ENCODE data around the gene USP4. TPM values are rescaled to one million over a fixed set of nuclear protein-coding genes. Genes with fewer than 3 reads are reported as not detected.

USP4 gene
- total and polyA plus RNA-seq, 2 experiments from 2014 or later: 16.9 to 20.3 TPM

DNA sequence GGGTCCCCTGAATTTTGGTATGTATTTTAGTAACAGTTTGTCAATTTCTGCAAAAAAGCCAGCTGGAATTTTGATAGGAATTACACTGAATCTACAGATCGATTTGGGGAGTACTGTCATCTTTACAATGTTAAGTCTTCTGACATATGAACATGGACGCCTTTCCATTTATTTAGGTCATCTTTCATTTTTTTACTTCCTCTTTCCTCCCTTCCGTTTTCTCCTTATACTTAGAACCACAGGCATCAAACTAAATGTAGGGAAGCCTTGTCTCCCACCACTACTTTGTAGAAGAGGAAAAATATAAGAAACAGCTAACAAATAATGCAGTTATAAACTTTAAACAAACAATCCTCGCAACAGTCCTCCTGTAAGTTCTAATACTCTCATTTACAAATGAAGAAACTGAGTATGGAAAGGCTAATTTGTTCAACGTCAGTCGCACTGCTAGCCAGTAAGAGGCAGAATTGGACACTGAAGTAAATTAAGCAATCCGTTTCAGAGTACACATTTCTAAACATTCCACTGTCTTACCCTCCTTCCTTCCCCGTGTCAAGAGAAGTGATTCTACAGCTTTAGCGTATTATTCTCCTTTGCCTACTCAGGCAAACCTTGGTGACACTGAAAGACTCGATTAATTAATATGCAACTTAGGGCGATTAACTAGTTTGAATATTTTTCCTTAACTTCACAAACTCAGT is 46.4 kb upstream of the USP4 start:
- no peak overlapping the region for H3K4me3 ChIP-seq
- no peak overlapping the region for H3K4me2 ChIP-seq
- H3F3A ChIP-seq (replicated peaks; ENCODE audit: low read depth): peaks cover 4% of the 10 kb centered on the region; the same call in 1 of the 2 replicates
- no peaks in the 10 kb centered on the region for H3K9me3 Mint-ChIP-seq
- H3K27ac Mint-ChIP-seq: no peak overlapping the region
- peaks cover 100% of the 10 kb centered on the region for H3K79me2 ChIP-seq (replicated peaks; ENCODE audit: insufficient read depth)
- no peak overlapping the region for H3K4me3 Mint-ChIP-seq
- peaks cover 3% of the 10 kb centered on the region; the same call in 2 of the 3 replicates for H3K36me3 Mint-ChIP-seq (ENCODE audit: low read depth)
- no peaks in the 10 kb centered on the region for H3K9me2 ChIP-seq (ENCODE audit: insufficient read depth)
- no peak overlapping the region for H2AFZ ChIP-seq
- no peaks in the 10 kb centered on the region for H3K4me1 ChIP-seq (ENCODE audit: insufficient read depth)
- TF ChIP-seq EZH2 (IDR thresholded peaks at IDR 0.05; ENCODE audit: low read depth, unreplicated experiment) (no peak), JUNB (IDR thresholded peaks at IDR 0.05; ENCODE audit: unreplicated experiment) (no peak), STAT1 (IDR thresholded peaks at IDR 0.05; ENCODE audit: unreplicated experiment) (no peak), POLR2AphosphoS5 (IDR thresholded peaks at IDR 0.05; ENCODE audit: low read depth) (no peak), ZNF331 (CRISPR knock-in tag; IDR thresholded peaks at IDR 0.05; ENCODE audit: low read depth) (no peak), ZNF114 (CRISPR knock-in tag; IDR thresholded peaks at IDR 0.05) (no peak), EZH2phosphoT487 (IDR thresholded peaks at IDR 0.05; ENCODE audit: unreplicated experiment) (no peak)
- TF ChIP-seq, protein P1, sequence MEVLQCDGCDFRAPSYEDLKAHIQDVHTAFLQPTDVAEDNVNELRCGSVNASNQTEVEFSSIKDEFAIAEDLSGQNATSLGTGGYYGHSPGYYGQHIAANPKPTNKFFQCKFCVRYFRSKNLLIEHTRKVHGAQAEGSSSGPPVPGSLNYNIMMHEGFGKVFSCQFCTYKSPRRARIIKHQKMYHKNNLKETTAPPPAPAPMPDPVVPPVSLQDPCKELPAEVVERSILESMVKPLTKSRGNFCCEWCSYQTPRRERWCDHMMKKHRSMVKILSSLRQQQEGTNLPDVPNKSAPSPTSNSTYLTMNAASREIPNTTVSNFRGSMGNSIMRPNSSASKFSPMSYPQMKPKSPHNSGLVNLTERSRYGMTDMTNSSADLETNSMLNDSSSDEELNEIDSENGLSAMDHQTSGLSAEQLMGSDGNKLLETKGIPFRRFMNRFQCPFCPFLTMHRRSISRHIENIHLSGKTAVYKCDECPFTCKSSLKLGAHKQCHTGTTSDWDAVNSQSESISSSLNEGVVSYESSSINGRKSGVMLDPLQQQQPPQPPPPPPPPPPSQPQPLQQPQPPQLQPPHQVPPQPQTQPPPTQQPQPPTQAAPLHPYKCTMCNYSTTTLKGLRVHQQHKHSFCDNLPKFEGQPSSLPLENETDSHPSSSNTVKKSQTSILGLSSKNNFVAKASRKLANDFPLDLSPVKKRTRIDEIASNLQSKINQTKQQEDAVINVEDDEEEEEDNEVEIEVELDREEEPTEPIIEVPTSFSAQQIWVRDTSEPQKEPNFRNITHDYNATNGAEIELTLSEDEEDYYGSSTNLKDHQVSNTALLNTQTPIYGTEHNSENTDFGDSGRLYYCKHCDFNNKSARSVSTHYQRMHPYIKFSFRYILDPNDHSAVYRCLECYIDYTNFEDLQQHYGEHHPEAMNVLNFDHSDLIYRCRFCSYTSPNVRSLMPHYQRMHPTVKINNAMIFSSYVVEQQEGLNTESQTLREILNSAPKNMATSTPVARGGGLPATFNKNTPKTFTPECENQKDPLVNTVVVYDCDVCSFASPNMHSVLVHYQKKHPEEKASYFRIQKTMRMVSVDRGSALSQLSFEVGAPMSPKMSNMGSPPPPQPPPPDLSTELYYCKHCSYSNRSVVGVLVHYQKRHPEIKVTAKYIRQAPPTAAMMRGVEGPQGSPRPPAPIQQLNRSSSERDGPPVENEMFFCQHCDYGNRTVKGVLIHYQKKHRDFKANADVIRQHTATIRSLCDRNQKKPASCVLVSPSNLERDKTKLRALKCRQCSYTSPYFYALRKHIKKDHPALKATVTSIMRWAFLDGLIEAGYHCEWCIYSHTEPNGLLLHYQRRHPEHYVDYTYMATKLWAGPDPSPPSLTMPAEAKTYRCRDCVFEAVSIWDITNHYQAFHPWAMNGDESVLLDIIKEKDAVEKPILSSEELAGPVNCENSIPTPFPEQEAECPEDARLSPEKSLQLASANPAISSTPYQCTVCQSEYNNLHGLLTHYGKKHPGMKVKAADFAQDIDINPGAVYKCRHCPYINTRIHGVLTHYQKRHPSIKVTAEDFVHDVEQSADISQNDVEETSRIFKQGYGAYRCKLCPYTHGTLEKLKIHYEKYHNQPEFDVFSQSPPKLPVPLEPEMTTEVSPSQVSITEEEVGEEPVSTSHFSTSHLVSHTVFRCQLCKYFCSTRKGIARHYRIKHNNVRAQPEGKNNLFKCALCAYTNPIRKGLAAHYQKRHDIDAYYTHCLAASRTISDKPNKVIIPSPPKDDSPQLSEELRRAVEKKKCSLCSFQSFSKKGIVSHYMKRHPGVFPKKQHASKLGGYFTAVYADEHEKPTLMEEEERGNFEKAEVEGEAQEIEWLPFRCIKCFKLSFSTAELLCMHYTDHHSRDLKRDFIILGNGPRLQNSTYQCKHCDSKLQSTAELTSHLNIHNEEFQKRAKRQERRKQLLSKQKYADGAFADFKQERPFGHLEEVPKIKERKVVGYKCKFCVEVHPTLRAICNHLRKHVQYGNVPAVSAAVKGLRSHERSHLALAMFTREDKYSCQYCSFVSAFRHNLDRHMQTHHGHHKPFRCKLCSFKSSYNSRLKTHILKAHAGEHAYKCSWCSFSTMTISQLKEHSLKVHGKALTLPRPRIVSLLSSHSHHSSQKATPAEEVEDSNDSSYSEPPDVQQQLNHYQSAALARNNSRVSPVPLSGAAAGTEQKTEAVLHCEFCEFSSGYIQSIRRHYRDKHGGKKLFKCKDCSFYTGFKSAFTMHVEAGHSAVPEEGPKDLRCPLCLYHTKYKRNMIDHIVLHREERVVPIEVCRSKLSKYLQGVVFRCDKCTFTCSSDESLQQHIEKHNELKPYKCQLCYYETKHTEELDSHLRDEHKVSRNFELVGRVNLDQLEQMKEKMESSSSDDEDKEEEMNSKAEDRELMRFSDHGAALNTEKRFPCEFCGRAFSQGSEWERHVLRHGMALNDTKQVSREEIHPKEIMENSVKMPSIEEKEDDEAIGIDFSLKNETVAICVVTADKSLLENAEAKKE (CRISPR knock-in tag; IDR thresholded peaks at IDR 0.05): no peak
- TF ChIP-seq, protein P2, sequence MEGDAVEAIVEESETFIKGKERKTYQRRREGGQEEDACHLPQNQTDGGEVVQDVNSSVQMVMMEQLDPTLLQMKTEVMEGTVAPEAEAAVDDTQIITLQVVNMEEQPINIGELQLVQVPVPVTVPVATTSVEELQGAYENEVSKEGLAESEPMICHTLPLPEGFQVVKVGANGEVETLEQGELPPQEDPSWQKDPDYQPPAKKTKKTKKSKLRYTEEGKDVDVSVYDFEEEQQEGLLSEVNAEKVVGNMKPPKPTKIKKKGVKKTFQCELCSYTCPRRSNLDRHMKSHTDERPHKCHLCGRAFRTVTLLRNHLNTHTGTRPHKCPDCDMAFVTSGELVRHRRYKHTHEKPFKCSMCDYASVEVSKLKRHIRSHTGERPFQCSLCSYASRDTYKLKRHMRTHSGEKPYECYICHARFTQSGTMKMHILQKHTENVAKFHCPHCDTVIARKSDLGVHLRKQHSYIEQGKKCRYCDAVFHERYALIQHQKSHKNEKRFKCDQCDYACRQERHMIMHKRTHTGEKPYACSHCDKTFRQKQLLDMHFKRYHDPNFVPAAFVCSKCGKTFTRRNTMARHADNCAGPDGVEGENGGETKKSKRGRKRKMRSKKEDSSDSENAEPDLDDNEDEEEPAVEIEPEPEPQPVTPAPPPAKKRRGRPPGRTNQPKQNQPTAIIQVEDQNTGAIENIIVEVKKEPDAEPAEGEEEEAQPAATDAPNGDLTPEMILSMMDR (conservative IDR thresholded peaks at IDR 0.05; ENCODE audit: low read depth in 2 of 2): no peak
- TF ChIP-seq, protein P3, sequence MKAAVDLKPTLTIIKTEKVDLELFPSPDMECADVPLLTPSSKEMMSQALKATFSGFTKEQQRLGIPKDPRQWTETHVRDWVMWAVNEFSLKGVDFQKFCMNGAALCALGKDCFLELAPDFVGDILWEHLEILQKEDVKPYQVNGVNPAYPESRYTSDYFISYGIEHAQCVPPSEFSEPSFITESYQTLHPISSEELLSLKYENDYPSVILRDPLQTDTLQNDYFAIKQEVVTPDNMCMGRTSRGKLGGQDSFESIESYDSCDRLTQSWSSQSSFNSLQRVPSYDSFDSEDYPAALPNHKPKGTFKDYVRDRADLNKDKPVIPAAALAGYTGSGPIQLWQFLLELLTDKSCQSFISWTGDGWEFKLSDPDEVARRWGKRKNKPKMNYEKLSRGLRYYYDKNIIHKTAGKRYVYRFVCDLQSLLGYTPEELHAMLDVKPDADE (IDR thresholded peaks at IDR 0.05): no peak
- H3K27me3 ChIP-seq (ENCODE audit: insufficient read depth): no peaks in the 10 kb centered on the region
- H3K36me3 ChIP-seq (ENCODE audit: insufficient read depth): no peaks in the 10 kb centered on the region
- no peaks in the 10 kb centered on the region for H3K4me1 Mint-ChIP-seq
- H3K27ac ChIP-seq (ENCODE audit: low read depth): no peak overlapping the region
- H3K27me3 Mint-ChIP-seq (ENCODE audit: insufficient read depth, low read depth, poor library complexity): no peaks in the 10 kb centered on the region
- peaks cover 53% of the 10 kb centered on the region for H4K20me1 ChIP-seq (replicated peaks; ENCODE audit: insufficient read depth)
- no peak for DNase-seq (ENCODE audit: low spot score)
- no peak for ATAC-seq

Data from GM23338 (cell line).